ENCODE measurements around the gene OAT.

DNA sequence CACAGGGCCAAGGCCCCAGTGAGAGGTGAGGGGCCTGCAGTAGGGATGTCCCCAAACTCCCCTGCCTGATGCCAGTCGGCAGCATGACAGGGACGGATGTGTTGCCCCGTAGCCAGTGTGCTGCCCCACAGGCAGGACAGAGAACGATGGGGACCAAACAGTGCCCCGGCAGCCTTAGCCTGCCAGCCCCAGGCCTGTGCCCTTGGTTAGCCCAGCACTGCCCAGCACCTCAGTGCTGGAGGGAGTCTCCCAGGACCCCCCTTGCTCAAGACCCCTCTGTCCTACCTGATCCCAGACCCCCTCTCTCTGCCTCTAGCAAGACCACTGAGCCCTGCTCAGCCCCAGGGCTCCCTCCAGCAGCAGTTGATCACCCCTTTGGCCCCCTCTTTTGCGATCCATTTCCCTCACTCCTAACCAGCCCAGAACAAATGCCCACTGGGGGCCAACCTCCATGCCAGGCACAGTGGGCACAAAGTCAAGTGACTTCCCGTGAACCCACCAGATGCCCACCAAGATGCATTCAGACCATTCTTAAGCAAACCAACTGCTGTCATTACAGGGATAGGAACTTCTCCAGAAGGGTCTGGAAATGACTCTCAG lies 34.0 kb downstream of the OAT start:
- TF ChIP-seq, protein P1, sequence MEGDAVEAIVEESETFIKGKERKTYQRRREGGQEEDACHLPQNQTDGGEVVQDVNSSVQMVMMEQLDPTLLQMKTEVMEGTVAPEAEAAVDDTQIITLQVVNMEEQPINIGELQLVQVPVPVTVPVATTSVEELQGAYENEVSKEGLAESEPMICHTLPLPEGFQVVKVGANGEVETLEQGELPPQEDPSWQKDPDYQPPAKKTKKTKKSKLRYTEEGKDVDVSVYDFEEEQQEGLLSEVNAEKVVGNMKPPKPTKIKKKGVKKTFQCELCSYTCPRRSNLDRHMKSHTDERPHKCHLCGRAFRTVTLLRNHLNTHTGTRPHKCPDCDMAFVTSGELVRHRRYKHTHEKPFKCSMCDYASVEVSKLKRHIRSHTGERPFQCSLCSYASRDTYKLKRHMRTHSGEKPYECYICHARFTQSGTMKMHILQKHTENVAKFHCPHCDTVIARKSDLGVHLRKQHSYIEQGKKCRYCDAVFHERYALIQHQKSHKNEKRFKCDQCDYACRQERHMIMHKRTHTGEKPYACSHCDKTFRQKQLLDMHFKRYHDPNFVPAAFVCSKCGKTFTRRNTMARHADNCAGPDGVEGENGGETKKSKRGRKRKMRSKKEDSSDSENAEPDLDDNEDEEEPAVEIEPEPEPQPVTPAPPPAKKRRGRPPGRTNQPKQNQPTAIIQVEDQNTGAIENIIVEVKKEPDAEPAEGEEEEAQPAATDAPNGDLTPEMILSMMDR (conservative IDR thresholded peaks at IDR 0.05; ENCODE audit: low read length), result no peak
- TF ChIP-seq EZH2phosphoT487 (IDR thresholded peaks at IDR 0.05; ENCODE audit: borderline replicate concordance), result no peak

Data from Loucy (cell line).